Duodenal mucosa (tissue), 2 donors: ENCODE results near the gene TMEM41A.
"Not testable (repeated sequence)": the region's sequence is repeated elsewhere in the genome, so short reads cannot be mapped to it uniquely, and the experiment has no call there.

Source experiments
- H3K27ac ChIP-seq: one replicate; pipeline ENCODE4 v1.7.0; 2013; ENCODE audit warnings: low read depth, low read length
- H3K27me3 ChIP-seq, 2 donors: one replicate each; pipeline ENCODE4 v1.7.0; 2013; ENCODE audit warnings: low read length in 2 of 2, control low read depth in 1 of 2; ENCODE audit not compliant: insufficient read depth in 2 of 2, control insufficient read depth in 1 of 2
- H3K36me3 ChIP-seq, 2 donors: one replicate each; pipeline ENCODE4 v1.7.0; 2013; ENCODE audit warnings: low read length in 2 of 2, control low read depth in 1 of 2; ENCODE audit not compliant: insufficient read depth in 2 of 2, control insufficient read depth in 1 of 2
- H3K4me1 ChIP-seq, 2 donors: one replicate each; pipeline ENCODE4 v1.7.0; 2013; ENCODE audit warnings: low read length in 2 of 2, control low read depth in 1 of 2; ENCODE audit not compliant: insufficient read depth in 2 of 2, control insufficient read depth in 1 of 2
- H3K4me3 ChIP-seq, 2 donors: one replicate each; pipeline ENCODE4 v1.7.0; 2013; ENCODE audit warnings: low read length in 2 of 2, low read depth in 1 of 2
- H3K9ac ChIP-seq, 2 donors: one replicate each; pipeline ENCODE4 v1.7.0; 2013; ENCODE audit warnings: low read length in 2 of 2, low read depth in 1 of 2
- H3K9me3 ChIP-seq, 2 donors: one replicate each; pipeline ENCODE4 v1.7.0; 2013; ENCODE audit warnings: low read length in 2 of 2, control low read depth in 1 of 2; ENCODE audit not compliant: control insufficient read depth in 1 of 2

The TMEM41A gene

GRCh38 chr3:185489462-185489861 lies 9.4 kb downstream of the TMEM41A start:
- peaks cover 37 to 79% of the 10 kb centered on the region in 2 donors for H3K36me3 ChIP-seq
- H3K9me3 ChIP-seq = no peaks in the 10 kb centered on the region
- H3K4me3 ChIP-seq = no peak overlapping the region
- peaks cover 15 to 19% of the 10 kb centered on the region in 2 donors for H3K4me1 ChIP-seq
- H3K27me3 ChIP-seq = no peaks in the 10 kb centered on the region
- no peak overlapping the region for H3K9ac ChIP-seq
- H3K27ac ChIP-seq = no peak overlapping the region

- no peak overlapping the region for H3K9ac ChIP-seq
- H3K4me1 ChIP-seq = peaks cover 15 to 19% of the 10 kb centered on the region in 2 donors
- no peak overlapping the region for H3K4me3 ChIP-seq
- peaks cover 29 to 75% of the 10 kb centered on the region in 2 donors for H3K36me3 ChIP-seq
- no peaks in the 10 kb centered on the region for H3K9me3 ChIP-seq
- no peaks in the 10 kb centered on the region for H3K27me3 ChIP-seq
- H3K27ac ChIP-seq = no peak overlapping the region
Observed at GRCh38 chr3:185488465-185488864, 10.4 kb downstream of the TMEM41A start.

- Histone ChIP-seq H3K9ac (no peak overlapping the region), H3K4me3 (no peak overlapping the region), H3K27ac (no peak overlapping the region), H3K27me3 (no peaks in the 10 kb centered on the region), H3K9me3 (no peaks in the 10 kb centered on the region), H3K4me1 (peaks cover 15 to 19% of the 10 kb centered on the region in 2 donors), H3K36me3 (peaks cover 38 to 79% of the 10 kb centered on the region in 2 donors)
Observed at GRCh38 chr3:185486394-185486793, 12.4 kb downstream of the TMEM41A start.

GRCh38 chr3:185484296-185484695 lies 14.5 kb downstream of the TMEM41A start:
- H3K27ac ChIP-seq = no peak overlapping the region
- no peaks in the 10 kb centered on the region for H3K27me3 ChIP-seq
- H3K4me3 ChIP-seq = no peak overlapping the region
- H3K9me3 ChIP-seq = no peaks in the 10 kb centered on the region
- H3K4me1 ChIP-seq = peaks cover 3 to 4% of the 10 kb centered on the region in 2 donors
- peaks cover 32 to 83% of the 10 kb centered on the region in 2 donors for H3K36me3 ChIP-seq
- H3K9ac ChIP-seq = no peak overlapping the region

- no peak overlapping the region for H3K9ac ChIP-seq
- H3K27ac ChIP-seq = no peak overlapping the region
- H3K9me3 ChIP-seq = no peaks in the 10 kb centered on the region
- H3K4me1 ChIP-seq = peaks cover 6 to 13% of the 10 kb centered on the region in 2 donors
- peaks cover 34 to 72% of the 10 kb centered on the region in 2 donors for H3K36me3 ChIP-seq
- H3K4me3 ChIP-seq = no peak overlapping the region
- H3K27me3 ChIP-seq = no peaks in the 10 kb centered on the region
Observed at GRCh38 chr3:185479373-185479945, 19.4 kb downstream of the TMEM41A start.

- Histone ChIP-seq H3K9ac (no peak overlapping the region), H3K36me3 (peaks cover 28 to 72% of the 10 kb centered on the region in 2 donors), H3K9me3 (no peaks in the 10 kb centered on the region), H3K27ac (no peak overlapping the region), H3K27me3 (no peaks in the 10 kb centered on the region), H3K4me3 (no peak overlapping the region), H3K4me1 (peaks cover 6 to 13% of the 10 kb centered on the region in 2 donors)
Observed at GRCh38 chr3:185477316-185477715, 21.5 kb downstream of the TMEM41A start.

GRCh38 chr3:185474922-185475321 lies 23.9 kb downstream of the TMEM41A start:
- peaks cover 24 to 50% of the 10 kb centered on the region in 2 donors for H3K36me3 ChIP-seq
- H3K9ac ChIP-seq, H3K27ac ChIP-seq, H3K27me3 ChIP-seq, H3K9me3 ChIP-seq, H3K4me3 ChIP-seq: not testable (repeated sequence)
- H3K4me1 ChIP-seq = peaks cover 6 to 13% of the 10 kb centered on the region in 2 donors

- Histone ChIP-seq H3K36me3 (peaks cover 21 to 52% of the 10 kb centered on the region in 2 donors), H3K9me3 (no peaks in the 10 kb centered on the region), H3K27me3 (no peaks in the 10 kb centered on the region), H3K27ac (no peak overlapping the region), H3K4me3 (no peak overlapping the region), H3K9ac (no peak overlapping the region), H3K4me1 (peaks cover 6 to 13% of the 10 kb centered on the region in 2 donors)
Observed at GRCh38 chr3:185473290-185473815, 25.5 kb downstream of the TMEM41A start.

GRCh38 chr3:185470323-185470722 lies 28.5 kb downstream of the TMEM41A start:
- H3K4me3 ChIP-seq = no peak overlapping the region
- H3K36me3 ChIP-seq = peaks cover 31 to 64% of the 10 kb centered on the region in 2 donors
- H3K4me1 ChIP-seq = no peaks in the 10 kb centered on the region
- H3K27me3 ChIP-seq = no peaks in the 10 kb centered on the region
- H3K9ac ChIP-seq = no peak overlapping the region
- no peaks in the 10 kb centered on the region for H3K9me3 ChIP-seq
- H3K27ac ChIP-seq = no peak overlapping the region

GRCh38 chr3:185469542-185469941 lies 29.3 kb downstream of the TMEM41A start:
- H3K36me3 ChIP-seq = peaks cover 27 to 64% of the 10 kb centered on the region in 2 donors
- H3K9me3 ChIP-seq = no peaks in the 10 kb centered on the region
- H3K4me1 ChIP-seq = no peaks in the 10 kb centered on the region
- H3K27me3 ChIP-seq = no peaks in the 10 kb centered on the region
- H3K4me3 ChIP-seq = no peak overlapping the region
- no peak overlapping the region for H3K27ac ChIP-seq
- no peak overlapping the region for H3K9ac ChIP-seq
